Panc1 (cell line): ENCODE measurements around the gene PPP1R16B. TPM values are rescaled to one million over a fixed set of nuclear protein-coding genes. Genes with fewer than 3 reads are reported as not detected.

Experiments used
- ATAC-seq: fragments of 200-7000 bp; cut with Tn5 transposase; 2 replicates; pipeline ENCODE4 v1.9.1; 2020; ENCODE audit warnings: mild to moderate bottlenecking, moderate library complexity
- BruUV-seq: library from RNA; stranded (reverse); fragments of 400-500 nt; replicated peaks from 2 replicates; lab custom pipeline; 2021; lab: Mats Ljungman, UMichigan
- CTCF ChIA-PET: fragments of 300-600 bp; sonication (Branson Sonifier 250); formaldehyde crosslinking; loops from one replicate; lab custom pipeline; 2022; ENCODE audit warnings: antibody characterized with exemption; lab: Charles Lee
- POLR2A ChIA-PET: fragments of 300-600 bp; sonication (Branson Sonifier 250); formaldehyde crosslinking; loops from one replicate; lab custom pipeline; 2022; ENCODE audit warnings: antibody characterized with exemption; lab: Charles Lee
- DNase-seq: peaks from one replicate; pipeline ENCODE4 v3.0.0-alpha.2; 2010; ENCODE audit warnings: low read depth, low spot score
- H3K27ac ChIP-seq: 2 replicates; pipeline ENCODE4 v1.5.1; 2011; ENCODE audit warnings: mild to moderate bottlenecking, low read length, inconsistent platforms
- H3K27me3 ChIP-seq: fragments of 200-500 bp; sonication (Bioruptor generic); 2 replicates; pipeline ENCODE4 v1.6.0; 2014; ENCODE audit warnings: low read length, inconsistent platforms; ENCODE audit not compliant: control insufficient read depth, insufficient read depth
- H3K36me3 ChIP-seq: fragments of 200-500 bp; sonication (Bioruptor generic); 2 replicates; pipeline ENCODE4 v1.5.1; 2014; ENCODE audit warnings: inconsistent platforms, mild to moderate bottlenecking, low read length, moderate library complexity; ENCODE audit not compliant: control insufficient read depth, insufficient read depth
- H3K4me1 ChIP-seq: 2 replicates; pipeline ENCODE4 v1.5.1; 2011; ENCODE audit warnings: inconsistent platforms, mild to moderate bottlenecking, low read length, moderate library complexity; ENCODE audit not compliant: control insufficient read depth, insufficient read depth
- H3K4me3 ChIP-seq, 2 experiments: 2 replicates each; pipeline ENCODE4 v1.5.1; 2011 to 2012; ENCODE audit warnings: low read depth in 2 of 2, low read length in 2 of 2, mild to moderate bottlenecking in 2 of 2, inconsistent platforms in 1 of 2, moderate library complexity in 1 of 2
- H3K9me3 ChIP-seq: fragments of 200-500 bp; sonication (Bioruptor generic); 2 replicates; pipeline ENCODE4 v1.5.1; 2014; ENCODE audit warnings: low read depth, mild to moderate bottlenecking, inconsistent platforms, low read length, moderate library complexity; ENCODE audit not compliant: control insufficient read depth, insufficient read depth
- CTCF ChIP-seq: fragments of 450-650 bp; IDR thresholded peaks from 2 replicates; pipeline ENCODE4 v1.5.1; 2017; ENCODE audit warnings: mild to moderate bottlenecking
- POLR2AphosphoS5 ChIP-seq: IDR thresholded peaks from 2 replicates; pipeline ENCODE4 v1.6.1; 2012; ENCODE audit warnings: mild to moderate bottlenecking, low read depth, low read length, moderate library complexity
- REST ChIP-seq, 2 experiments: IDR thresholded peaks; 2 replicates each; pipeline ENCODE4 v1.6.1; 2011 to 2012; ENCODE audit warnings: low read depth in 2 of 2, control low read depth in 1 of 2, low read length in 1 of 2, mild to moderate bottlenecking in 1 of 2, moderate library complexity in 1 of 2; ENCODE audit not compliant: insufficient read depth in 1 of 2
- SIN3A ChIP-seq: IDR thresholded peaks from 2 replicates; pipeline ENCODE4 v1.6.1; 2012; ENCODE audit warnings: low read depth, mild to moderate bottlenecking, low read length, moderate library complexity, borderline replicate concordance; ENCODE audit not compliant: insufficient read depth
- TCF7L2 ChIP-seq: IDR thresholded peaks from 2 replicates; pipeline ENCODE4 v1.6.1; 2011; ENCODE audit warnings: mild to moderate bottlenecking, low read depth, low read length, inconsistent platforms
- in situ Hi-C: cut with HindIII; loops from 2 replicates; pipeline ENCODE4 v1.10.0; 2016; ENCODE audit warnings: low sequenced_read_pairs, low pct_unique_long_range_greater_than_20kb
- intact Hi-C: fragments of 100-400 bp; cut with micrococcal nuclease; formaldehyde crosslinking; loops from one replicate; pipeline ENCODE4 v1.10.0; 2022; ENCODE audit not compliant: unreplicated experiment
- total RNA-seq: library from RNA; stranded (reverse); gene quantifications from one replicate; pipeline ENCODE4 v1.2.1, GENCODE V29; 2021; ENCODE audit not compliant: unreplicated experiment

The PPP1R16B gene
- total RNA-seq, 1 experiment from 2014 or later = 0.92 TPM

GRCh38 chr20:38953630-38954340, 148.3 kb downstream of the PPP1R16B start:
- in situ Hi-C loops = no loop called here
- POLR2A ChIA-PET = no interaction called here
- intact Hi-C loops = no loop called here
- ATAC-seq = no peak
- TF ChIP-seq REST (IDR thresholded peaks at IDR 0.05; ENCODE audit: insufficient read depth in 1 of 2, low read depth in 2 of 2, low read length in 1 of 2) = no peak
- TF ChIP-seq SIN3A = no peak
- no peak for TF ChIP-seq POLR2AphosphoS5
- TF ChIP-seq CTCF = no peak
- no peak for TF ChIP-seq TCF7L2
- no peaks in the 10 kb centered on the region for H3K9me3 ChIP-seq
- H3K27me3 ChIP-seq = no peaks in the 10 kb centered on the region
- no peak overlapping the region for H3K27ac ChIP-seq
- no peaks in the 10 kb centered on the region for H3K4me1 ChIP-seq
- H3K36me3 ChIP-seq = peaks cover 17% of the 10 kb centered on the region
- BruUV-seq = no TSS peak
- CTCF ChIA-PET = no interaction called here
- H3K4me3 ChIP-seq = no peak overlapping the region
- no peak for DNase-seq

GRCh38 chr20:38957235-38957876, 151.9 kb downstream of the PPP1R16B start:
- intact Hi-C loops = no loop called here
- ChIA-PET POLR2A (no interaction called here), CTCF (no interaction called here)
- TF ChIP-seq CTCF (no peak), TCF7L2 (no peak), SIN3A (no peak), POLR2AphosphoS5 (no peak), REST (IDR thresholded peaks at IDR 0.05; ENCODE audit: insufficient read depth in 1 of 2, low read depth in 2 of 2, low read length in 1 of 2) (no peak)
- no peak overlapping the region for H3K27ac ChIP-seq
- H3K4me3 ChIP-seq = no peak overlapping the region
- ATAC-seq = no peak
- H3K4me1 ChIP-seq = peaks cover 9% of the 10 kb centered on the region; the same call in 1 of the 2 replicates
- BruUV-seq = no TSS peak
- in situ Hi-C loops = no loop called here
- no peaks in the 10 kb centered on the region for H3K9me3 ChIP-seq
- H3K27me3 ChIP-seq = no peaks in the 10 kb centered on the region
- H3K36me3 ChIP-seq = peaks cover 9% of the 10 kb centered on the region
- no peak for DNase-seq
